ENCODE data around the gene SLC35G6. TPM values are rescaled to one million over a fixed set of nuclear protein-coding genes. Genes with fewer than 3 reads are reported as not detected.

SLC35G6 gene
- total RNA-seq, 1 donor, result not detected

GRCh38 chr17:7484919-7485377 is 3.7 kb downstream of the SLC35G6 start:
- TF ChIP-seq, protein P1, sequence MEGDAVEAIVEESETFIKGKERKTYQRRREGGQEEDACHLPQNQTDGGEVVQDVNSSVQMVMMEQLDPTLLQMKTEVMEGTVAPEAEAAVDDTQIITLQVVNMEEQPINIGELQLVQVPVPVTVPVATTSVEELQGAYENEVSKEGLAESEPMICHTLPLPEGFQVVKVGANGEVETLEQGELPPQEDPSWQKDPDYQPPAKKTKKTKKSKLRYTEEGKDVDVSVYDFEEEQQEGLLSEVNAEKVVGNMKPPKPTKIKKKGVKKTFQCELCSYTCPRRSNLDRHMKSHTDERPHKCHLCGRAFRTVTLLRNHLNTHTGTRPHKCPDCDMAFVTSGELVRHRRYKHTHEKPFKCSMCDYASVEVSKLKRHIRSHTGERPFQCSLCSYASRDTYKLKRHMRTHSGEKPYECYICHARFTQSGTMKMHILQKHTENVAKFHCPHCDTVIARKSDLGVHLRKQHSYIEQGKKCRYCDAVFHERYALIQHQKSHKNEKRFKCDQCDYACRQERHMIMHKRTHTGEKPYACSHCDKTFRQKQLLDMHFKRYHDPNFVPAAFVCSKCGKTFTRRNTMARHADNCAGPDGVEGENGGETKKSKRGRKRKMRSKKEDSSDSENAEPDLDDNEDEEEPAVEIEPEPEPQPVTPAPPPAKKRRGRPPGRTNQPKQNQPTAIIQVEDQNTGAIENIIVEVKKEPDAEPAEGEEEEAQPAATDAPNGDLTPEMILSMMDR (IDR thresholded peaks at IDR 0.05; ENCODE audit: insufficient read depth, low read length), result peak; percentile 23
- H3K4me3 ChIP-seq (ENCODE audit: low read depth, low read length), result peak overlapping the region; percentile 67
- DNase-seq (ENCODE audit: low read depth), result no peak

GRCh38 chr17:7486181-7486580 is 4.9 kb downstream of the SLC35G6 start:
- peak overlapping the region; percentile 69 for H3K4me3 ChIP-seq (ENCODE audit: low read depth, low read length)
- peak; percentile 49 for DNase-seq (ENCODE audit: low read depth)
- TF ChIP-seq, protein P1 (IDR thresholded peaks at IDR 0.05; ENCODE audit: insufficient read depth, low read length), result no peak

DNA sequence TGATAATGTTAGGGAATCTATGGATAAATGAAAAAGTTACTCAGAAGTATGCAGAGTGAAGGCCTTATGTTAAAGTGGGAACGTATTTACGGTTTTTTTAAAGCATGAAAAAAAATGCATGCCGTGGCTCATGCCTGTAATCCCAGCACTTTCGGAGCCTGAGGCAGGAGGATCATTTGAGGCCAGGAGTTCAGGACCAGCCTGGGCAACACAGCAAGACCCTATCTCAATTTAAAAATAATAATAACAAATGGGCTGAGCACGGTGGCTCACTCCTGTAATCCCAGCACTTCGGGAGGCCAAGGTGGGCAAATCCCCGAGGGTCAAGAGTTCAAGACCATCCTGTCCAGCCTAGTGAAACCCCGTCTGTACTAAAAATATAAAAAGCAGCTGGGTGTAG is 8.9 kb downstream of the SLC35G6 start:
- H3K4me3 ChIP-seq (ENCODE audit: low read depth, low read length), result no peak overlapping the region
- DNase-seq (ENCODE audit: low read depth), result no peak
- TF ChIP-seq, protein P1 (IDR thresholded peaks at IDR 0.05; ENCODE audit: insufficient read depth, low read length), result no peak

DNA sequence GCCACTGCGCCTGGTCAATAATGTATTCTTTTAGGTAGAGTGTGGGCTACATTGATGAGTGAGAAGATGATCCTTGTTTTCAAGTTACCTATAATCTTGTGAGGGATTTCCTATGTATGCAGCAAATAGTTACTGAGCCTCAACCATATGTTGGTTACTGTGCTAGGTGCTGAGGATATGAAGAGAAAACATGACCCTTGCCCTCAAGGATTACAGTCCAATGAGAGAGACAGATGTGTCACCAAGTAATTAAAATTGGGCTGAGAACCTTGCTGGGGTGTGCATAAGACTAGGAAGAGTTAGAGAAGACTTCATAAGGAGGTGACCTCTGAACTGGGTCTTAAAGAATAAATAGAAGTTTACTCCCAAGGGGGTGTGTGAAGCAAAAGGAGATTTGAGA is 10.3 kb downstream of the SLC35G6 start:
- no peak overlapping the region for H3K4me3 ChIP-seq (ENCODE audit: low read depth, low read length)
- no peak for DNase-seq (ENCODE audit: low read depth)
- TF ChIP-seq, protein P1 (IDR thresholded peaks at IDR 0.05; ENCODE audit: insufficient read depth, low read length), result no peak

DNA sequence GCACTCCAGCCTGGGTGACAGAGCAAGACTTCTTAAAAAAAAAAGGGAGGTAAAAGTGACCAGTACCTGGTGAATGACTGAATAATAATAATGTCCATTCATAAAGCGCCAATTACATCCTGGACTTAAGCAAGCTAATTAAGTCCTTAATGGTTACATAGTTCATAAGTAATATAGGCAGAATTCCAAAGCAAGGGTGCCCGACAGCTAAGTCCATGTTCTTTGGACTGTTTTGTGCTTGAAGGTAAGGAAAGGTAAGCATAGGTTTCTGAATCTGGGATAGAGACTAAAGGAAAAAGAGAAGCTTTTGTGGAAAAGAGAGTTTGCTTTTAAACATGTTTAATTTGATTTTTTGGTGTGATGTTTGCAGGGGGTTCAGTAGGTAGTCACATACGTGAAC is 12.7 kb downstream of the SLC35G6 start:
- TF ChIP-seq, protein P1 (IDR thresholded peaks at IDR 0.05; ENCODE audit: insufficient read depth, low read length), result no peak
- DNase-seq (ENCODE audit: low read depth), result no peak

GRCh38 chr17:7495906-7496434 is 14.7 kb downstream of the SLC35G6 start:
- TF ChIP-seq, protein P1 (IDR thresholded peaks at IDR 0.05; ENCODE audit: insufficient read depth, low read length), result no peak
- H3K4me3 ChIP-seq (ENCODE audit: low read depth, low read length), result no peak overlapping the region

More for the DNA sequence above, 12.7 kb downstream of the SLC35G6 start:
- H3K4me3 ChIP-seq (ENCODE audit: low read depth, low read length), result no peak overlapping the region

More at GRCh38 chr17:7495906-7496434, 14.7 kb downstream of the SLC35G6 start:
- no peak for DNase-seq (ENCODE audit: low read depth)
